HepG2 (cell line): ENCODE data around the gene POLDIP3. TPM values are rescaled to one million over a fixed set of nuclear protein-coding genes. Genes with fewer than 3 reads are reported as not detected.

Experiments used
- ATAC-seq: fragments of 200-7000 bp; cut with Tn5 transposase; 3 replicates; pipeline ENCODE4 v1.9.1; 2020; ENCODE audit warnings: mild to moderate bottlenecking, moderate library complexity
- BruUV-seq: library from RNA; stranded (reverse); fragments of 400-500 nt; replicated peaks from 2 replicates; lab custom pipeline; 2021; lab: Mats Ljungman, UMichigan
- CTCF ChIA-PET: fragments of 300-600 bp; formaldehyde crosslinking; extraction: SDS; loops from one replicate; lab custom pipeline; 2021; ENCODE audit warnings: low total read pairs, inconsistent platforms, low intra/inter-chr PET ratio; lab: Yijun Ruan, JAX
- POLR2A ChIA-PET: fragments of 350-600 bp; sonication (Branson Sonifier 250); formaldehyde crosslinking; loops from one replicate; lab custom pipeline; 2020; ENCODE audit warnings: antibody characterized with exemption, inconsistent platforms; lab: Yijun Ruan, JAX
- DNase-seq: peaks from one replicate; pipeline ENCODE4 v3.0.0-alpha.2; 2015; ENCODE audit warnings: low spot score
- FAIRE-seq: peaks from 3 replicates; lab custom pipeline; 2011; peaks lifted over from hg19 to GRCh38; lab: Jason Lieb, UNC
- H2AFZ ChIP-seq: one replicate; pipeline ENCODE4 v1.6.1; 2011; ENCODE audit warnings: low read length, inconsistent platforms
- H3K27ac ChIP-seq: fragments of 300-600 bp; 3 replicates; pipeline ENCODE4 v1.8.0; 2011; ENCODE audit warnings: mixed run types, mild to moderate bottlenecking, mixed read lengths, low read length, inconsistent platforms; ENCODE audit not compliant: insufficient read depth; ENCODE audit errors: extremely low read length
- H3K27me3 ChIP-seq, 2 experiments: fragments of 200-600 bp in 1 of 2; 2 replicates in 1 of 2; 3 replicates in 1 of 2; pipeline versions ENCODE4 v1.6.0 to v1.8.0; 2011; ENCODE audit warnings: low read length in 2 of 2, mild to moderate bottlenecking in 2 of 2, moderate library complexity in 2 of 2, inconsistent platforms in 1 of 2; ENCODE audit not compliant: insufficient read depth in 2 of 2, control insufficient read depth in 1 of 2
- H3K36me3 ChIP-seq, 2 experiments: fragments of 200-600 bp in 1 of 2; replicated peaks in 1 of 2; 2 replicates in 1 of 2; 3 replicates in 1 of 2; pipeline versions ENCODE4 v1.5.1 to v1.8.0; 2011; ENCODE audit warnings: low read length in 2 of 2, inconsistent platforms in 1 of 2; ENCODE audit not compliant: insufficient read depth in 2 of 2, control insufficient read depth in 1 of 2
- H3K4me1 ChIP-seq: 2 replicates; pipeline ENCODE4 v1.5.1; 2012; ENCODE audit warnings: low read length, inconsistent platforms; ENCODE audit not compliant: insufficient read depth
- H3K4me2 ChIP-seq: 2 replicates; pipeline ENCODE4 v1.6.0; 2011; ENCODE audit warnings: low read depth, low read length, inconsistent platforms
- H3K4me3 ChIP-seq, 3 experiments: fragments of 200-600 bp in 1 of 3; sonication (generic), shearing (Covaris generic) in 1 of 3; replicated peaks in 1 of 3; 2 replicates each; pipeline ENCODE4 v1.5.1; 2011 to 2016; ENCODE audit warnings: low read length in 3 of 3, inconsistent platforms in 2 of 3, low read depth in 2 of 3, mild to moderate bottlenecking in 2 of 3, control low read depth in 1 of 3, mixed read lengths in 1 of 3; ENCODE audit not compliant: insufficient read depth in 1 of 3
- H3K79me2 ChIP-seq: one replicate; pipeline ENCODE4 v1.6.1; 2011; ENCODE audit warnings: low read length, inconsistent platforms; ENCODE audit not compliant: insufficient read depth
- H3K9ac ChIP-seq: 2 replicates; pipeline ENCODE4 v1.6.0; 2011; ENCODE audit warnings: mild to moderate bottlenecking, low read depth, low read length, inconsistent platforms; ENCODE audit not compliant: insufficient read depth
- H3K9me3 ChIP-seq: 2 replicates; pipeline ENCODE4 v1.5.1; 2012; ENCODE audit warnings: mild to moderate bottlenecking, low read length
- H4K20me1 ChIP-seq: 2 replicates; pipeline ENCODE4 v1.6.0; 2011; ENCODE audit warnings: inconsistent platforms, mild to moderate bottlenecking, low read length, moderate library complexity; ENCODE audit not compliant: insufficient read depth
- CREM ChIP-seq, 2 experiments: sonication (generic) in 1 of 2; formaldehyde crosslinking in 1 of 2; IDR thresholded peaks; 2 replicates each; pipeline versions ENCODE4 v1.4.0 to v1.6.1; 2016 to 2020; ENCODE audit warnings: antibody characterized with exemption in 1 of 2, mild to moderate bottlenecking in 1 of 2, missing genetic modification reagents in 1 of 2
- HHEX ChIP-seq: IDR thresholded peaks from 2 replicates; pipeline ENCODE4 v1.6.1; 2016; ENCODE audit warnings: control low read depth
- HNF4G ChIP-seq, 2 experiments: sonication (generic) in 1 of 2; formaldehyde crosslinking in 1 of 2; IDR thresholded peaks; 2 replicates each; pipeline versions ENCODE4 v1.4.0 to v1.6.1; 2011 to 2020; ENCODE audit warnings: borderline replicate concordance in 2 of 2, low read depth in 2 of 2, mild to moderate bottlenecking in 2 of 2, low read length in 1 of 2, missing genetic modification reagents in 1 of 2, moderate library complexity in 1 of 2
- HOXA5 ChIP-seq: sonication (generic); formaldehyde crosslinking; IDR thresholded peaks from 2 replicates; pipeline ENCODE4 v1.4.0; 2020; ENCODE audit warnings: missing genetic modification reagents
- LCORL ChIP-seq, 2 experiments: fragments of 450-650 bp in 1 of 2; sonication (generic) in 1 of 2; formaldehyde crosslinking in 1 of 2; IDR thresholded peaks; 2 replicates each; pipeline versions ENCODE4 v1.5.0 to v1.6.1; 2017 to 2020; ENCODE audit warnings: antibody characterized with exemption in 1 of 2, missing genetic modification reagents in 1 of 2
- MEIS2 ChIP-seq: sonication (generic); formaldehyde crosslinking; IDR thresholded peaks from 2 replicates; pipeline ENCODE4 v1.9.0; 2021; ENCODE audit warnings: mild to moderate bottlenecking, missing genetic modification reagents
- MIER2 ChIP-seq: IDR thresholded peaks from 2 replicates; pipeline ENCODE4 v1.6.1; 2016; ENCODE audit warnings: missing biosample characterization, missing genetic modification reagents
- NCOR1 ChIP-seq: fragments of 200-600 bp; sonication (generic); IDR thresholded peaks from 2 replicates; pipeline ENCODE4 v1.7.0; 2017; ENCODE audit warnings: antibody characterized with exemption, low read length, borderline replicate concordance
- NR2C2 ChIP-seq: sonication (generic); formaldehyde crosslinking; IDR thresholded peaks from 2 replicates; pipeline ENCODE4 v1.4.0; 2020; ENCODE audit warnings: missing genetic modification reagents, mild to moderate bottlenecking, moderate library complexity, borderline replicate concordance
- SIX1 ChIP-seq: sonication (generic); formaldehyde crosslinking; IDR thresholded peaks from 2 replicates; pipeline ENCODE4 v1.4.0; 2020; ENCODE audit warnings: missing genetic modification reagents, borderline replicate concordance
- SP5 ChIP-seq: IDR thresholded peaks from 2 replicates; pipeline ENCODE4 v1.6.1; 2016; ENCODE audit warnings: low read depth, borderline replicate concordance
- ZNF101 ChIP-seq: sonication (generic); formaldehyde crosslinking; IDR thresholded peaks from 2 replicates; pipeline ENCODE4 v1.4.0; 2020; ENCODE audit warnings: mild to moderate bottlenecking, low read depth, missing genetic modification reagents, borderline replicate concordance
- ZNF235 ChIP-seq: sonication (generic); formaldehyde crosslinking; IDR thresholded peaks from 2 replicates; pipeline ENCODE4 v1.8.1; 2023; ENCODE audit warnings: mild to moderate bottlenecking, missing genetic modification reagents, borderline replicate concordance
- ZNF260 ChIP-seq: sonication (generic); formaldehyde crosslinking; IDR thresholded peaks from 2 replicates; pipeline ENCODE4 v1.4.0; 2020; ENCODE audit warnings: missing genetic modification reagents, low read depth, mild to moderate bottlenecking, borderline replicate concordance
- ZNF563 ChIP-seq: sonication (generic); formaldehyde crosslinking; IDR thresholded peaks from 2 replicates; pipeline ENCODE4 v1.8.0; 2022; ENCODE audit warnings: mild to moderate bottlenecking, moderate library complexity, missing genetic modification reagents
- ZNF678 ChIP-seq: sonication (generic); formaldehyde crosslinking; IDR thresholded peaks from 2 replicates; pipeline ENCODE4 v1.4.0; 2020; ENCODE audit warnings: mild to moderate bottlenecking, missing genetic modification reagents
- WGBS: methylation state at CpG from one replicate; pipeline ENCODE4 v1.1.6; 2017; ENCODE audit warnings: low lambda C conversion rate; 5-methylcytosine and 5-hydroxymethylcytosine counted together
- in situ Hi-C: cut with HindIII; loops from 2 replicates; pipeline ENCODE4 v1.10.0; 2017; ENCODE audit warnings: low pct_unique_long_range_greater_than_20kb; ENCODE audit not compliant: extremely low pct_ligation_motif_present
- intact Hi-C: fragments of 100-400 bp; cut with micrococcal nuclease; formaldehyde crosslinking; loops from one replicate; pipeline ENCODE4 v1.10.0; 2022; ENCODE audit not compliant: unreplicated experiment
- polyA plus RNA-seq, 8 experiments: library from polyadenylated mRNA; depleted of rRNA in 3 of 8; stranded (reverse) in 7 of 8; unstranded in 1 of 8; fragments of >200 nt; fragmentation: Illumina TruSeq in 4 of 8; extraction: Trizol in 4 of 8; gene quantifications; 2 replicates each; pipeline versions ENCODE4 v1.2.1 to v1.2.3, GENCODE V29; 2011 to 2016; ENCODE audit warnings: low read depth in 4 of 8, missing spikeins in 1 of 8, mixed read lengths in 1 of 8; ENCODE audit not compliant: insufficient read depth in 1 of 8
- total RNA-seq, 5 experiments: library from RNA; depleted of rRNA; stranded (reverse); fragments of >200 nt; fragmentation: Illumina TruSeq; extraction: Trizol; gene quantifications; 2 replicates each; pipeline ENCODE4 v1.2.3, GENCODE V29; 2016; ENCODE audit warnings: low read depth in 1 of 5
- TF ChIP-seq, protein P1 (sequence below): sonication (generic); formaldehyde crosslinking; IDR thresholded peaks from 2 replicates; pipeline ENCODE4 v1.5.1; 2020; ENCODE audit warnings: missing genetic modification reagents, mild to moderate bottlenecking, borderline replicate concordance
- TF ChIP-seq, protein P2 (sequence below): sonication (generic); formaldehyde crosslinking; IDR thresholded peaks from 2 replicates; pipeline ENCODE4 v1.5.0; 2020; ENCODE audit warnings: mild to moderate bottlenecking, missing genetic modification reagents, borderline replicate concordance

POLDIP3 gene
- total and polyA plus RNA-seq, 2 of the 13 experiments (the other 11 are each of a cell fraction or from before 2014, with no cell fraction given): 45.8 to 47.4 TPM

DNA sequence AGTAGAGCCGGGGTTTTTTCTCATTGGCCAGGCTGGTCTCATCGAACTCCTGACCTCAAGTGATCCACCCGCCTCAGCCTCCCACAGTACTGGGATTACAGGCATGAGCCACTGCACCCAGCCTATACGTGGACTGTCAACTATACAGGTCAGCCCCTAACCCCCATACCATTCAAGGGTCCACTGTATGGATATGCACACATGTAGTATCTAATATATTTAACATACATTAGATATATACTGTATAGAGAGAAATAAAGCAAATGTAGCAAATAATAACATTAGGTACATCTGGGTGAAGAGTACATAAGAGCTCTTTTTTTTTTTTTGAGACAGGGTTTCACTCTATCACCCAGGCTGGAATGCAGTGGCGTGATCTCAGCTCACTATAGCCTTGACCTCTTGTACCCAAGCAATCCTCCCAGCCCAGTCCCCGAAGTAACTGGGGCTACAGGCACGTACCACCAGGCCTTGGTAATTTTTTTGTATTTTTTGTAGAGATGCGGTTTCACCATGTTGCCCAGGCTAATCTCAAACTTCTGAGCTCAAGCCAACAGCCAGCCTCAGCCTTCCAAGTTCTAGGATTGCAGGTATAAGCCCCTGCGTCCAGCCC lies 27.2 kb upstream of the POLDIP3 start:
- H3K27me3 ChIP-seq: no peaks in the 10 kb centered on the region
- H4K20me1 ChIP-seq: peaks cover 24% of the 10 kb centered on the region
- ChIA-PET CTCF (no interaction called here), POLR2A (interaction anchor here (0.8 to 4.9 kb wide), 8 partner anchors 9 to 46 kb away, joined by 3 to 54 read pairs (median 8); partner anchors contain the start of gene POLDIP3)
- WGBS: 2% methylated on average over 9 of the region's 9 CpGs
- ATAC-seq (peak; percentile 69), DNase-seq (peak; percentile 86), FAIRE-seq (peak; percentile 78)
- H3K79me2 ChIP-seq: peaks cover 82% of the 10 kb centered on the region
- no peak overlapping the region for H2AFZ ChIP-seq
- H3K4me1 ChIP-seq: peaks cover 82% of the 10 kb centered on the region
- in situ Hi-C loops (no loop called here), intact Hi-C loops (loop anchor here (10.0 kb wide), 2 partner anchors 163 to 213 kb away; partner anchors contain the start of gene ARFGAP3)
- H3K36me3 ChIP-seq: peaks cover under 1 to 9% of the 10 kb centered on the region in 2 experiments; a peak in 4 of 5 replicates
- BruUV-seq: no TSS peak
- peak overlapping the region; percentile 88 for H3K27ac ChIP-seq
- peak overlapping the region; percentile 33; the same call in 1 of the 2 replicates for H3K9ac ChIP-seq
- H3K4me3 ChIP-seq: peak overlapping the region in 1 of 3 experiments; percentile 9; a peak in 3 of 6 replicates
- H3K4me2 ChIP-seq: peak overlapping the region; percentile 96
- H3K9me3 ChIP-seq: no peaks in the 10 kb centered on the region
- peak; percentile 34; the same call in 1 of the 2 replicates for TF ChIP-seq SP5
- no peak for TF ChIP-seq ZNF235 (CRISPR knock-in tag)
- peak; percentile 57; the same call in 1 of the 2 replicates for TF ChIP-seq SIX1 (CRISPR knock-in tag)
- TF ChIP-seq, protein P1, sequence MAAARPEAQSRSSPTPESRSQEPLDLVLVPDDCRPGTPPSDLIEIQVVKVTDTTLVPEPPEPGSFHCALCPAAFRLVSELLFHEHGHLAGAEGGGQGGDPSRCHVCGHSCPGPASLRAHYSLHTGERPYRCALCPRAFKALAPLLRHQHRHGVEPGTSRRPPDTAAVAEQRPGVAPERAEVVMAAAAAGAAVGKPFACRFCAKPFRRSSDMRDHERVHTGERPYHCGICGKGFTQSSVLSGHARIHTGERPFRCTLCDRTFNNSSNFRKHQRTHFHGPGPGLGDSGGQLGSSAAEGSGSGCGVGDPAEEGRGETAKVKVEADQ (CRISPR knock-in tag): no peak
- peak; percentile 43; the same call in 1 of the 2 replicates for TF ChIP-seq HNF4G (IDR thresholded peaks at IDR 0.05; ENCODE audit: borderline replicate concordance, low read depth, low read length)
- TF ChIP-seq HNF4G (CRISPR knock-in tag; IDR thresholded peaks at IDR 0.05; ENCODE audit: borderline replicate concordance, low read depth): 0 out of 2 replicates have a peak, but pooled peaks have one; percentile 19
- peak; percentile 56 for TF ChIP-seq CREM (IDR thresholded peaks at IDR 0.05)
- TF ChIP-seq CREM (CRISPR knock-in tag; IDR thresholded peaks at IDR 0.05): no peak
- TF ChIP-seq, protein P2, sequence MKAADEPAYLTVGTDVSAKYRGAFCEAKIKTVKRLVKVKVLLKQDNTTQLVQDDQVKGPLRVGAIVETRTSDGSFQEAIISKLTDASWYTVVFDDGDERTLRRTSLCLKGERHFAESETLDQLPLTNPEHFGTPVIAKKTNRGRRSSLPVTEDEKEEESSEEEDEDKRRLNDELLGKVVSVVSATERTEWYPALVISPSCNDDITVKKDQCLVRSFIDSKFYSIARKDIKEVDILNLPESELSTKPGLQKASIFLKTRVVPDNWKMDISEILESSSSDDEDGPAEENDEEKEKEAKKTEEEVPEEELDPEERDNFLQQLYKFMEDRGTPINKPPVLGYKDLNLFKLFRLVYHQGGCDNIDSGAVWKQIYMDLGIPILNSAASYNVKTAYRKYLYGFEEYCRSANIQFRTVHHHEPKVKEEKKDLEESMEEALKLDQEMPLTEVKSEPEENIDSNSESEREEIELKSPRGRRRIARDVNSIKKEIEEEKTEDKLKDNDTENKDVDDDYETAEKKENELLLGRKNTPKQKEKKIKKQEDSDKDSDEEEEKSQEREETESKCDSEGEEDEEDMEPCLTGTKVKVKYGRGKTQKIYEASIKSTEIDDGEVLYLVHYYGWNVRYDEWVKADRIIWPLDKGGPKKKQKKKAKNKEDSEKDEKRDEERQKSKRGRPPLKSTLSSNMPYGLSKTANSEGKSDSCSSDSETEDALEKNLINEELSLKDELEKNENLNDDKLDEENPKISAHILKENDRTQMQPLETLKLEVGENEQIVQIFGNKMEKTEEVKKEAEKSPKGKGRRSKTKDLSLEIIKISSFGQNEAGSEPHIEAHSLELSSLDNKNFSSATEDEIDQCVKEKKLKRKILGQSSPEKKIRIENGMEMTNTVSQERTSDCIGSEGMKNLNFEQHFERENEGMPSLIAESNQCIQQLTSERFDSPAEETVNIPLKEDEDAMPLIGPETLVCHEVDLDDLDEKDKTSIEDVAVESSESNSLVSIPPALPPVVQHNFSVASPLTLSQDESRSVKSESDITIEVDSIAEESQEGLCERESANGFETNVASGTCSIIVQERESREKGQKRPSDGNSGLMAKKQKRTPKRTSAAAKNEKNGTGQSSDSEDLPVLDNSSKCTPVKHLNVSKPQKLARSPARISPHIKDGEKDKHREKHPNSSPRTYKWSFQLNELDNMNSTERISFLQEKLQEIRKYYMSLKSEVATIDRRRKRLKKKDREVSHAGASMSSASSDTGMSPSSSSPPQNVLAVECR (CRISPR knock-in tag): peak; percentile 18; the same call in 1 of the 2 replicates
- peak; percentile 73 for TF ChIP-seq NCOR1
- no peak for TF ChIP-seq MEIS2 (CRISPR knock-in tag)
- TF ChIP-seq HHEX (CRISPR knock-in tag): no peak
- TF ChIP-seq ZNF563 (CRISPR knock-in tag): no peak
- no peak for TF ChIP-seq LCORL (IDR thresholded peaks at IDR 0.05)
- peak; percentile 84 for TF ChIP-seq LCORL (CRISPR knock-in tag; IDR thresholded peaks at IDR 0.05)
- TF ChIP-seq ZNF101 (CRISPR knock-in tag): no peak
- TF ChIP-seq MIER2 (CRISPR knock-in tag): no peak
- TF ChIP-seq NR2C2 (CRISPR knock-in tag): peak; percentile 73
- no peak for TF ChIP-seq ZNF678 (CRISPR knock-in tag)
- no peak for TF ChIP-seq HOXA5 (CRISPR knock-in tag)
- TF ChIP-seq ZNF260: no peak
